Lung (tissue), 12 donors: ENCODE data around the gene PTX4. TPM values are rescaled to one million over a fixed set of nuclear protein-coding genes. Genes with fewer than 3 reads are reported as not detected.

ENCODE experiments used
- ATAC-seq: fragments of 200-7000 bp; cut with Tn5 transposase; one replicate; pipeline ENCODE4 v1.9.1; 2020; ENCODE audit warnings: moderate number of reproducible peaks; ENCODE audit not compliant: insufficient read depth, low FRiP score
- DNase-seq, 3 donors: peaks; one replicate each; pipeline ENCODE4 v3.0.0-alpha.2; 2013 to 2017
- H3K27ac ChIP-seq, 2 donors: one replicate each; pipeline ENCODE4 v1.5.1; 2013; ENCODE audit warnings: mild to moderate bottlenecking in 2 of 2, moderate library complexity in 2 of 2, control low read depth in 1 of 2, inconsistent platforms in 1 of 2, low read depth in 1 of 2, low read length in 1 of 2
- H3K27me3 ChIP-seq, 3 donors: one replicate each; pipeline ENCODE4 v1.5.1; 2013; ENCODE audit warnings: low read length in 2 of 3; ENCODE audit not compliant: control insufficient read depth in 3 of 3, insufficient read depth in 3 of 3
- H3K36me3 ChIP-seq, 4 donors: one replicate each; pipeline ENCODE4 v1.5.1; 2013; ENCODE audit warnings: low read length in 4 of 4, mild to moderate bottlenecking in 1 of 4, moderate library complexity in 1 of 4; ENCODE audit not compliant: control insufficient read depth in 4 of 4, insufficient read depth in 4 of 4
- H3K4me1 ChIP-seq, 5 donors: one replicate each; pipeline ENCODE4 v1.5.1; 2013; ENCODE audit warnings: low read length in 5 of 5, mild to moderate bottlenecking in 2 of 5, moderate library complexity in 1 of 5; ENCODE audit not compliant: control insufficient read depth in 5 of 5, insufficient read depth in 5 of 5
- H3K4me3 ChIP-seq: one replicate; pipeline ENCODE4 v1.5.1; 2013; ENCODE audit warnings: mild to moderate bottlenecking, control low read depth, moderate library complexity
- H3K9ac ChIP-seq, 2 donors: one replicate each; pipeline ENCODE4 v1.5.1; 2013; ENCODE audit warnings: low read length in 2 of 2, control low read depth in 1 of 2; ENCODE audit not compliant: insufficient read depth in 1 of 2
- H3K9me3 ChIP-seq, 4 donors: one replicate each; pipeline ENCODE4 v1.5.1; 2013; ENCODE audit warnings: low read length in 3 of 4, mild to moderate bottlenecking in 1 of 4, moderate library complexity in 1 of 4; ENCODE audit not compliant: control insufficient read depth in 4 of 4, insufficient read depth in 3 of 4
- CTCF ChIP-seq: IDR thresholded peaks from 2 replicates; pipeline ENCODE4 v1.5.1; 2012; ENCODE audit warnings: mild to moderate bottlenecking; ENCODE audit errors: control extremely low read depth, extremely low read depth
- WGBS, 2 donors: extraction: QIAGEN DNeasy Blood & Tissue Kit; methylation state at CpG; one replicate each; pipeline ENCODE4 v1.1.7; 2013; 5-methylcytosine and 5-hydroxymethylcytosine counted together
- polyA plus RNA-seq, 2 donors: library from polyadenylated mRNA; stranded (reverse); fragments of 200-250 nt; gene quantifications; one replicate each; pipeline ENCODE4 v1.2.1, GENCODE V29; 2013
- total RNA-seq, 2 donors: library from RNA; depleted of rRNA in 1 of 2; stranded (reverse); fragments of >200 nt in 1 of 2; gene quantifications; one replicate each; pipeline ENCODE4 v1.2.1, GENCODE V29; 2014 to 2021
- donor health status: control.
- donor health status: control.
- donor health status: Bipolar disorder and iron deficiency.
- donor health status: healthy.
- donor health status: DM: yes; HTN: yes; CAD: no.

The PTX4 gene
- total and polyA plus RNA-seq, 4 donors = 0.02 to 0.31 (median 0.25) TPM; not detected in 1

DNA sequence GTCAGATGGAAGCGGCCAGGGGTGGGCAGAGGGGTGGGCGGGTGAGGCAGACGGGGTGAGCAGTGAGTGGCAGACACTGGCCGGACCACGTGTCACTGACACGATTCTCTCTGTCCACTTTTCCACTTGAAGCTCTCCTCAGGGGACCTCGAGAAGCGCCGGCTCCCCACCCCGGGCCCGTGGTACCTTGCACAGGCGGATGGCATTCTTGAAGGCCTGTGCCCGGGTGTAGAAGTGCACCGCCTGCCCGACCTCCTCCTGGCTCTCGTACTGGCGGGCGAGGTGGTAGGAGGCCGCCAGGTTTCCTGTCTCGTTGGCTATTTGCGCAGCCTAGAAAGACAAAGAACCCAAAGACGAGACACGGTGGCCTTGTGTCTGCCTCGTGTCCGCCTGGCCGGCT is 35.6 kb upstream of the PTX4 start:
- Histone ChIP-seq H3K36me3 (peaks cover 0 to 34% (median 0%) of the 10 kb centered on the region in 4 donors), H3K4me1 (peaks cover 0 to 18% (median 3%) of the 10 kb centered on the region in 5 donors), H3K9me3 (peaks cover 0 to 2% (median 0%) of the 10 kb centered on the region in 4 donors), H3K27ac (no peak overlapping the region), H3K9ac (no peak overlapping the region), H3K4me3 (no peak overlapping the region), H3K27me3 (no peaks in the 10 kb centered on the region)
- TF ChIP-seq CTCF = no peak
- 93 to 94% methylated on average over 26 of the region's 26 CpGs for WGBS, 2 donors
- no peak for ATAC-seq
- DNase-seq = no peak

DNA sequence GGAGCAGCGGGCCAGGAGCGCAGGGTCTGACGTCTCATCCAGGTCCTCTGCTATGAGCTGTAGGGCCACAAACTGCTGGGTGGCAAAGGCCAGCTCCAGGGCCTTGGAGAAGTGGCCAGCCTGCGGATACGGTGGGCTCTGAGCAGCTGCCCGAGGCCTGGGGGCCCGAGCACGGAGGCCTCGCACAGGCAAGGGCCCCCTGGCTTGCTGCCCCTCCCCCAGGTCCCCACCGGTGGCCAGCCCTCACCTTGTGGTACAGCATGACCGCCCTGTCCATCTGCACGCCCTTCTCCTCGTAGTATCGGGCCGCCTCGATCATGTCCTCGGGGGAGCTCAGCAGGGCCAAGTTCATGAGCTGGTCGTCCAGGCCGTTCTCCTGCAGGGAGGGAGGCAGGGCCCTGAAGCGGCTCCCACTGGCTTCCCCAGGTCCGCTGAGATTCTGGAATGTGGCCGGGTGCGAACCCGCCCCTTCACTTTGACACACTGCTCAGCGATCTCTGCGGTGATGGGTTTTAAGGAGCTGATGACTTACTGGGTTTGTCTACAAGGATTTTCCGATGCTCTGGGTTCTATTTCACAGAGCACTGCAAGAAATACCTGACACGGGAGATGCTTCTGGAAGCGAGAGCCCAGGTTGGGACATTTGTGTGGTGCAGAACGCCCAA is 35.0 kb upstream of the PTX4 start:
- 93 to 95% methylated on average over 29 to 30 of the region's 30 CpGs for WGBS, 2 donors
- H3K36me3 ChIP-seq = peaks cover 0 to 35% (median 2%) of the 10 kb centered on the region in 4 donors

GRCh38 chr16:1520461-1520860 is 31.7 kb upstream of the PTX4 start:
- Histone ChIP-seq H3K27me3 (no peaks in the 10 kb centered on the region), H3K9ac (no peak overlapping the region), H3K36me3 (peaks cover 0 to 35% (median 5%) of the 10 kb centered on the region in 4 donors), H3K4me1 (no peaks in the 10 kb centered on the region), H3K4me3 (no peak overlapping the region), H3K27ac (no peak overlapping the region), H3K9me3 (no peaks in the 10 kb centered on the region)
- ATAC-seq (no peak), DNase-seq (no peak)
- TF ChIP-seq CTCF = no peak
- 95% methylated on average over 19 of the region's 19 CpGs for WGBS, 2 donors

More for the DNA sequence above, 35.0 kb upstream of the PTX4 start:
- DNase-seq (no peak), ATAC-seq (no peak)
- TF ChIP-seq CTCF = no peak
- Histone ChIP-seq H3K4me1 (peaks cover 0 to 15% (median 3%) of the 10 kb centered on the region in 5 donors), H3K27ac (no peak overlapping the region), H3K27me3 (no peaks in the 10 kb centered on the region), H3K9ac (no peak overlapping the region), H3K9me3 (peaks cover 0 to 2% (median 0%) of the 10 kb centered on the region in 4 donors), H3K4me3 (no peak overlapping the region)
